ENCODE data around the gene ATP2A3.
"Not testable (repeated sequence)": the region's sequence is repeated elsewhere in the genome, so short reads cannot be mapped to it uniquely, and the experiment has no call there.

ATP2A3 gene

GRCh38 chr17:3991699-3992098, 27.5 kb upstream of the ATP2A3 start:
- not testable (repeated sequence) for DNase-seq (ENCODE audit: low read depth)

- DNase-seq (ENCODE audit: low read depth), result no peak
Measured at GRCh38 chr17:3990386-3991127, 26.3 kb upstream of the ATP2A3 start.

GRCh38 chr17:3989041-3989886, 25.0 kb upstream of the ATP2A3 start:
- no peak for DNase-seq (ENCODE audit: low read depth)

GRCh38 chr17:3988297-3989040, 24.2 kb upstream of the ATP2A3 start:
- no peak for DNase-seq (ENCODE audit: low read depth)

- DNase-seq (ENCODE audit: low read depth), result no peak
Measured at GRCh38 chr17:3986939-3987335, 22.7 kb upstream of the ATP2A3 start.

- DNase-seq (ENCODE audit: low read depth), result no peak
Measured at GRCh38 chr17:3986270-3986938, 22.2 kb upstream of the ATP2A3 start.

GRCh38 chr17:3985846-3986245, 21.6 kb upstream of the ATP2A3 start:
- DNase-seq (ENCODE audit: low read depth), result no peak

- no peak for DNase-seq (ENCODE audit: low read depth)
Measured at GRCh38 chr17:3983606-3984484, 19.6 kb upstream of the ATP2A3 start.

GRCh38 chr17:3982541-3983017, 18.3 kb upstream of the ATP2A3 start:
- DNase-seq (ENCODE audit: low read depth), result no peak

DNA sequence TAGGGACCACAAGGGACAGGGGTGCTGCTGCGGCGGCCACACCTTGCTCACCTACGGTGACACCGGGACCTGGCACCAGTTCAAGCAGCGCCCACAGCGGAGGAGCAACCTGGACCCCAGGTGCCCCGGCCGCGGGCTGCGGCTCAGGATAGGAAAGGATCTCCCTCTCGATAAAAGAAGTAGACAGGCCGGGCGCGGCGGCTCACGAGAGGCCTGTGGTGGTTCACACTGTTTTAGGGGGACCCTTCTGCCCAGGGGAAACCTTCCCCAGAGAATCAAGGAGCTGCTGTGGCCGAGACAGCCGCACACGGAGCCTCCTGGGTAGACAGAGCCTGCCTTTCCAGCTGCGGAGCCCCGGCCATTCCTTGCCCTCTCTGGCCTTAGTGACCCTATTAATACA, 17.9 kb upstream of the ATP2A3 start:
- no peak for DNase-seq (ENCODE audit: low read depth)

- no peak for DNase-seq (ENCODE audit: low read depth)
Measured at GRCh38 chr17:3981455-3981854, 17.2 kb upstream of the ATP2A3 start.

DNA sequence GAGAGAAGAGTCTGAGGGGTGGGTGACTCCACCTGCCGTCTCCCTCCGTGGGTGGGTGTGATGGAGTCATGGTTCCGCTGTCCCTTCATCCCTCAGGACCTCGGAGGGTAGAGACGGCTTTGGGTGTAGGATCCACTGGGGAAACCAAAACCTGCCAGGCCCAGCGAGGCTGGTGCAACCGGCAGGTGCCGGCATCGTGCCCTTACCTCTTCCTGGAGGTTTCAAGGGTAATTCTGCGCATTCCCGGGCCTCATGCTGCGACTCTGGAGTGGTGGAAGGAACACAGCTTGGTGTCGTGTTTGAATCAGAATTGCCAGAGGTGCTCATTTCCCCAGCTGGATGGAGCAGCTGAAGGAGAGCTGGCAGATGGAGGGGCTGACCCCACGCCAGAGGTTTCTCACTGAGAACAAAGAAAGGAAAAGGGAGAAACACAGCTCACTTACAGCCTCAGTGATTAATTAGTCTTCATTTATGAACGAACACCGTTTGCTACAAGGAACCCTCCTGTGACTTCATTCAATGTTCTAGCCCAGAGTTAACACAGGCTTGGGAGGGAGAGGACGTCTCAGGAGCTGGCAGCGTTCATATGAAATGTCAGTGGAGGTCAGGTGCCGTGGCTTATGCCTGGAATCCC, 16.3 kb upstream of the ATP2A3 start:
- DNase-seq (ENCODE audit: low read depth), result no peak

DNA sequence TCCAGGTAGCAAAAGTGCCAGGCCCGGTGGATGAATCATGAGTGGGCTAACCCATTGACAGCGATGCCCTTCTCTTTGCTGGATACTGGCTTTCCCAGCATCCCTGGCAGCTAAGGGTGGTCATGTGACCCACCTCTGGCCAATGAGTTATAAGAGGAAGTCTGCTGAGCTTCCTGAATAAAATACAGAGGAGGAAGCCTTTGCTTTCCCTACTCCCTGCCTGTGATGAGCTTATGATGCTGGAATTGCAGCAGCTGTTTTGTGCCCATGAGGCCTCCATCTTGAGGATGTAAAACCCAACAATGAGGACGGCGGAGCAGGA, 15.0 kb upstream of the ATP2A3 start:
- DNase-seq (ENCODE audit: low read depth), result no peak

- DNase-seq (ENCODE audit: low read depth), result no peak
Measured at GRCh38 chr17:3978421-3979289, 14.4 kb upstream of the ATP2A3 start.

- DNase-seq (ENCODE audit: low read depth), result no peak
Measured at GRCh38 chr17:3977387-3977786, 13.2 kb upstream of the ATP2A3 start.

GRCh38 chr17:3976675-3977171, 12.5 kb upstream of the ATP2A3 start:
- DNase-seq (ENCODE audit: low read depth), result no peak

GRCh38 chr17:3974980-3975379, 10.7 kb upstream of the ATP2A3 start:
- DNase-seq (ENCODE audit: low read depth), result no peak

GRCh38 chr17:3974138-3974687, 10.0 kb upstream of the ATP2A3 start:
- no peak for DNase-seq (ENCODE audit: low read depth)

GRCh38 chr17:3973495-3974137, 9.4 kb upstream of the ATP2A3 start:
- no peak for DNase-seq (ENCODE audit: low read depth)
